CD14-positive monocyte (primary cell): ENCODE data around the gene MACROD2. TPM values are rescaled to one million over a fixed set of nuclear protein-coding genes. Genes with fewer than 3 reads are reported as not detected.

Experiments
- DNase-seq, 3 donors: peaks; one replicate each; pipeline ENCODE4 v3.0.0-alpha.2; 2011 to 2022
- H2AFZ ChIP-seq: 2 replicates; pipeline ENCODE4 v1.6.0; 2012; ENCODE audit warnings: mild to moderate bottlenecking, low read depth, low read length, inconsistent platforms; ENCODE audit not compliant: insufficient read depth, poor library complexity, severe bottlenecking
- H3K27ac ChIP-seq, 2 donors: 1 replicate in 1 of 2; 2 replicates in 1 of 2; pipeline ENCODE4 v1.5.1; 2012 to 2013; ENCODE audit warnings: low read length in 2 of 2, control low read depth in 1 of 2, inconsistent platforms in 1 of 2, low read depth in 1 of 2, mild to moderate bottlenecking in 1 of 2
- H3K27me3 ChIP-seq, 2 donors: one replicate each; pipeline versions ENCODE4 v1.6.0 to v1.6.1; 2011 to 2013; ENCODE audit warnings: low read length in 2 of 2; ENCODE audit not compliant: control insufficient read depth in 2 of 2, insufficient read depth in 2 of 2
- H3K36me3 ChIP-seq, 2 donors: replicated peaks in 1 of 2; 1 replicate in 1 of 2; 2 replicates in 1 of 2; pipeline versions ENCODE4 v1.5.1 to v1.6.1; 2012 to 2013; ENCODE audit warnings: low read length in 2 of 2, control low read depth in 1 of 2, inconsistent platforms in 1 of 2, mild to moderate bottlenecking in 1 of 2; ENCODE audit not compliant: insufficient read depth in 2 of 2, control insufficient read depth in 1 of 2
- H3K4me1 ChIP-seq, 2 donors: 1 replicate in 1 of 2; 2 replicates in 1 of 2; pipeline versions ENCODE4 v1.5.1 to v1.6.1; 2012 to 2013; ENCODE audit warnings: low read length in 2 of 2, control low read depth in 1 of 2, inconsistent platforms in 1 of 2, mild to moderate bottlenecking in 1 of 2, moderate library complexity in 1 of 2; ENCODE audit not compliant: insufficient read depth in 2 of 2, control insufficient read depth in 1 of 2
- H3K4me2 ChIP-seq: replicated peaks from 2 replicates; pipeline ENCODE3; 2012; ENCODE audit warnings: low read length, moderate library complexity, mild to moderate bottlenecking; ENCODE audit not compliant: poor library complexity, severe bottlenecking; ENCODE audit errors: extremely low read depth
- H3K4me3 ChIP-seq, 3 experiments: fragments of 200-600 bp in 1 of 3; sonication (generic) in 1 of 3; replicated peaks in 1 of 3; 1 replicate in 2 of 3; 2 replicates in 1 of 3; pipeline ENCODE4 v1.5.1; 2011 to 2013; ENCODE audit warnings: low read length in 3 of 3, mild to moderate bottlenecking in 3 of 3, control low read depth in 2 of 3, low read depth in 2 of 3, inconsistent platforms in 1 of 3, moderate library complexity in 1 of 3
- H3K79me2 ChIP-seq: 2 replicates; pipeline ENCODE4 v1.6.0; 2012; ENCODE audit warnings: mild to moderate bottlenecking, control low read depth, inconsistent platforms, low read length, moderate library complexity; ENCODE audit not compliant: insufficient read depth
- H3K9ac ChIP-seq: 2 replicates; pipeline ENCODE4 v1.6.0; 2017; ENCODE audit warnings: low read length, mild to moderate bottlenecking; ENCODE audit not compliant: insufficient read depth, poor library complexity, severe bottlenecking
- H3K9me3 ChIP-seq, 2 donors: replicated peaks in 1 of 2; 1 replicate in 1 of 2; 2 replicates in 1 of 2; pipeline versions ENCODE4 v1.5.1 to v1.6.1; 2012 to 2013; ENCODE audit warnings: low read length in 2 of 2, control low read depth in 1 of 2; ENCODE audit not compliant: control insufficient read depth in 1 of 2, insufficient read depth in 1 of 2
- H4K20me1 ChIP-seq: 2 replicates; pipeline ENCODE4 v1.6.0; 2012; ENCODE audit warnings: mild to moderate bottlenecking, low read length, control low read depth, moderate library complexity; ENCODE audit not compliant: insufficient read depth
- H3K27ac Mint-ChIP-seq, 7 donors: one replicate each; pipeline ENCODE4 v1.8.0; 2020; ENCODE audit warnings: mild to moderate bottlenecking in 7 of 7, mixed read lengths in 7 of 7, moderate library complexity in 6 of 7, inconsistent platforms in 2 of 7
- H3K27me3 Mint-ChIP-seq, 3 donors: one replicate each; pipeline ENCODE4 v1.8.0; 2021 to 2022; ENCODE audit warnings: low read depth in 3 of 3, mild to moderate bottlenecking in 3 of 3, mixed read lengths in 3 of 3, moderate library complexity in 3 of 3, inconsistent platforms in 1 of 3
- H3K36me3 Mint-ChIP-seq, 2 donors: one replicate each; pipeline ENCODE4 v1.8.0; 2020; ENCODE audit warnings: mixed read lengths in 2 of 2, inconsistent platforms in 1 of 2, mild to moderate bottlenecking in 1 of 2
- H3K4me1 Mint-ChIP-seq: one replicate; pipeline ENCODE4 v1.8.0; 2020; ENCODE audit warnings: mild to moderate bottlenecking, mixed read lengths
- H3K4me3 Mint-ChIP-seq, 2 donors: one replicate each; pipeline ENCODE4 v1.8.0; 2020; ENCODE audit warnings: mild to moderate bottlenecking in 2 of 2, mixed read lengths in 2 of 2, moderate library complexity in 1 of 2
- H3K9me3 Mint-ChIP-seq, 7 donors: one replicate each; pipeline ENCODE4 v1.8.0; 2020 to 2022; ENCODE audit warnings: mixed read lengths in 7 of 7, mild to moderate bottlenecking in 6 of 7, moderate library complexity in 6 of 7, inconsistent platforms in 2 of 7
- CTCF ChIP-seq: fragments of 200-600 bp; IDR thresholded peaks from one replicate; pipeline ENCODE4 v1.8.0; 2022; ENCODE audit warnings: antibody characterized with exemption, mild to moderate bottlenecking
- WGBS: methylation state at CpG from one replicate; pipeline ENCODE4 v1.1.5; 2013; ENCODE audit warnings: missing lambda C conversion rate; ENCODE audit not compliant: insufficient coverage; 5-methylcytosine and 5-hydroxymethylcytosine counted together
- intact Hi-C, 2 donors: fragments of 100-400 bp; cut with micrococcal nuclease; formaldehyde crosslinking; loops; one replicate each; pipeline versions ENCODE4 v1.15.0 to v1.15.1; 2023
- polyA plus RNA-seq, 3 donors: library from polyadenylated mRNA; depleted of rRNA in 1 of 3; unstranded in 2 of 3; stranded (reverse) in 1 of 3; fragments of 300-500 nt in 2 of 3; fragments of >200 nt in 1 of 3; fragmentation: Illumina TruSeq in 2 of 3; gene quantifications; 1 replicate in 2 of 3; 2 replicates in 1 of 3; pipeline ENCODE4 v1.2.3, GENCODE V29; 2012 to 2021

MACROD2 gene
- polyA plus RNA-seq, 3 donors: 0.23 TPM; not detected in 2

- no peak overlapping the region for H3K4me3 Mint-ChIP-seq
- no peaks in the 10 kb centered on the region for H3K4me1 Mint-ChIP-seq
- H3K79me2 ChIP-seq: no peaks in the 10 kb centered on the region
- H3K4me3 ChIP-seq: no peak overlapping the region
- peaks cover 2 to 16% (median 7%) of the 10 kb centered on the region in 7 donors for H3K9me3 Mint-ChIP-seq
- no peak overlapping the region for H3K4me2 ChIP-seq
- no peak overlapping the region for H3K27ac ChIP-seq
- no peak overlapping the region for H2AFZ ChIP-seq
- peaks cover 2 to 24% of the 10 kb centered on the region in 2 donors for H3K9me3 ChIP-seq
- H3K36me3 Mint-ChIP-seq: no peaks in the 10 kb centered on the region
- H3K9ac ChIP-seq: no peak overlapping the region
- TF ChIP-seq CTCF: no peak
- H3K36me3 ChIP-seq: no peaks in the 10 kb centered on the region
- H3K27me3 Mint-ChIP-seq: no peaks in the 10 kb centered on the region
- H3K4me1 ChIP-seq: no peaks in the 10 kb centered on the region
- no peak overlapping the region for H3K27ac Mint-ChIP-seq
- no peaks in the 10 kb centered on the region for H4K20me1 ChIP-seq
- no peak for DNase-seq
- intact Hi-C loops: no loop called here
- WGBS: no CpG with 5 or more reads among the region's 4 CpGs
- H3K27me3 ChIP-seq: no peaks in the 10 kb centered on the region
Observed at GRCh38 chr20:15882553-15882952, 1887.2 kb downstream of the MACROD2 start.

GRCh38 chr20:15886250-15886649 lies 1890.9 kb downstream of the MACROD2 start:
- H3K4me1 Mint-ChIP-seq: no peaks in the 10 kb centered on the region
- no peak overlapping the region for H3K27ac Mint-ChIP-seq
- H3K4me3 Mint-ChIP-seq: no peak overlapping the region

More at GRCh38 chr20:15886250-15886649, 1890.9 kb downstream of the MACROD2 start:
- no CpG with 5 or more reads among the region's 2 CpGs for WGBS
- H3K36me3 ChIP-seq: no peaks in the 10 kb centered on the region
- H4K20me1 ChIP-seq: no peaks in the 10 kb centered on the region
- no peak overlapping the region for H3K4me2 ChIP-seq
- no peaks in the 10 kb centered on the region for H3K27me3 ChIP-seq
- no peak overlapping the region for H3K27ac ChIP-seq
- H3K9me3 Mint-ChIP-seq: peaks cover under 1 to 8% (median 3%) of the 10 kb centered on the region in 7 donors
- H3K4me3 ChIP-seq: no peak overlapping the region
- H3K9me3 ChIP-seq: peaks cover 5 to 10% of the 10 kb centered on the region in 2 donors
- H3K36me3 Mint-ChIP-seq: no peaks in the 10 kb centered on the region
- TF ChIP-seq CTCF: no peak
- peaks cover 0 to 2% (median 0%) of the 10 kb centered on the region in 3 donors for H3K27me3 Mint-ChIP-seq
- H3K4me1 ChIP-seq: no peaks in the 10 kb centered on the region
- no peaks in the 10 kb centered on the region for H3K79me2 ChIP-seq
- no peak overlapping the region for H3K9ac ChIP-seq
- intact Hi-C loops: no loop called here
- H2AFZ ChIP-seq: no peak overlapping the region
- no peak for DNase-seq
